K562 (cell line): ENCODE data around the gene ALDH3B2. TPM values are rescaled to one million over a fixed set of nuclear protein-coding genes. Genes with fewer than 3 reads are reported as not detected.
A peak's percentile ranks its signal among the peaks of the same experiment; 100 is the strongest.

Experiments used
- ATAC-seq: fragments of 200-7000 bp; cut with Tn5 transposase; 3 replicates; pipeline ENCODE4 v1.9.1; 2020; ENCODE audit warnings: moderate library complexity
- BruUV-seq: library from RNA; stranded (reverse); fragments of 400-500 nt; replicated peaks from 2 replicates; lab custom pipeline; 2021; lab: Mats Ljungman, UMichigan
- CTCF ChIA-PET: fragments of 300-600 bp; formaldehyde crosslinking; extraction: SDS; loops from one replicate; lab custom pipeline; 2021; ENCODE audit warnings: low intra/inter-chr PET ratio; lab: Yijun Ruan, JAX
- POLR2A ChIA-PET: fragments of 300-600, 350-650 bp; sonication (Branson Sonifier 250); formaldehyde crosslinking; extraction: SDS; loops from one replicate; lab custom pipeline; 2021; ENCODE audit warnings: antibody characterized with exemption, inconsistent platforms; lab: Yijun Ruan, JAX
- DNase-seq, 4 experiments: peaks; one replicate each; pipeline versions ENCODE4 v3.0.0 to v3.0.0-alpha.2; 2011 to 2018; ENCODE audit warnings: low spot score in 3 of 4, mixed read lengths in 3 of 4; ENCODE audit errors: extremely low read depth in 1 of 4
- FAIRE-seq: peaks from 2 replicates; lab custom pipeline; 2011; peaks lifted over from hg19 to GRCh38; lab: Jason Lieb, UNC
- H2AFZ ChIP-seq: 2 replicates; pipeline ENCODE4 v1.6.0; 2011; ENCODE audit warnings: low read depth, low read length, control low read depth, inconsistent platforms
- H3K27ac ChIP-seq: fragments of 200-600 bp; 3 replicates; pipeline ENCODE4 v1.8.0; 2011; ENCODE audit warnings: low read depth, mild to moderate bottlenecking, control low read depth, inconsistent platforms, low read length, moderate library complexity, mixed read lengths; ENCODE audit errors: extremely low read depth
- H3K27me3 ChIP-seq, 2 experiments: fragments of 300-600 bp in 1 of 2; 2 replicates in 1 of 2; 3 replicates in 1 of 2; pipeline versions ENCODE4 v1.6.0 to v1.8.0; 2011; ENCODE audit warnings: inconsistent platforms in 2 of 2, low read length in 2 of 2, mild to moderate bottlenecking in 1 of 2, mixed read lengths in 1 of 2, moderate library complexity in 1 of 2; ENCODE audit not compliant: control insufficient read depth in 2 of 2, insufficient read depth in 2 of 2
- H3K36me3 ChIP-seq: fragments of 300-600 bp; 3 replicates; pipeline ENCODE4 v1.8.0; 2011; ENCODE audit warnings: mild to moderate bottlenecking, low read length, inconsistent platforms; ENCODE audit not compliant: control insufficient read depth, insufficient read depth
- H3K4me1 ChIP-seq, 2 experiments: fragments of 200-600 bp in 1 of 2; replicated peaks in 1 of 2; 2 replicates in 1 of 2; 3 replicates in 1 of 2; pipeline versions ENCODE4 v1.5.1 to v1.8.0; 2011; ENCODE audit warnings: inconsistent platforms in 2 of 2, low read length in 2 of 2, mild to moderate bottlenecking in 1 of 2, mixed read lengths in 1 of 2, moderate library complexity in 1 of 2; ENCODE audit not compliant: control insufficient read depth in 2 of 2, insufficient read depth in 2 of 2
- H3K4me2 ChIP-seq: 2 replicates; pipeline ENCODE4 v1.6.1; 2011; ENCODE audit warnings: low read length, control low read depth, inconsistent platforms, mixed read lengths; ENCODE audit not compliant: insufficient read depth
- H3K4me3 ChIP-seq: fragments of 200-600 bp; sonication (generic), shearing (Covaris generic); 2 replicates; pipeline ENCODE4 v1.5.1; 2016; ENCODE audit warnings: control low read depth, inconsistent platforms
- H3K79me2 ChIP-seq: fragments of 200-600 bp; 3 replicates; pipeline ENCODE4 v1.8.0; 2011; ENCODE audit warnings: low read length, inconsistent platforms; ENCODE audit not compliant: control insufficient read depth, insufficient read depth
- H3K9ac ChIP-seq, 2 experiments: 2 replicates each; pipeline versions ENCODE4 v1.6.0 to v1.6.1; 2011; ENCODE audit warnings: low read depth in 2 of 2, low read length in 2 of 2, control low read depth in 1 of 2, inconsistent platforms in 1 of 2, mild to moderate bottlenecking in 1 of 2, mixed read lengths in 1 of 2; ENCODE audit not compliant: insufficient read depth in 1 of 2
- H3K9me1 ChIP-seq: one replicate; pipeline ENCODE4 v1.6.0; 2011; ENCODE audit warnings: inconsistent platforms, mild to moderate bottlenecking, low read length, moderate library complexity; ENCODE audit not compliant: control insufficient read depth, insufficient read depth
- H3K9me3 ChIP-seq: replicated peaks from 2 replicates; pipeline ENCODE4 v1.5.1; 2011; ENCODE audit warnings: low read depth, low read length, inconsistent platforms; ENCODE audit not compliant: control insufficient read depth, insufficient read depth
- H4K20me1 ChIP-seq: replicated peaks from 2 replicates; pipeline ENCODE4 v1.6.1; 2011; ENCODE audit warnings: low read length, inconsistent platforms, mixed read lengths; ENCODE audit not compliant: control insufficient read depth, insufficient read depth
- ARHGAP35 ChIP-seq: fragments of 450-650 bp; IDR thresholded peaks from 2 replicates; pipeline ENCODE4 v1.6.1; 2018; ENCODE audit not compliant: partially characterized antibody
- ARID3B ChIP-seq: fragments of 250-450 bp; sonication (Bioruptor Pico); IDR thresholded peaks from 2 replicates; pipeline ENCODE4 v1.4.0; 2020; ENCODE audit warnings: borderline replicate concordance
- CHCHD3 ChIP-seq: fragments of 250-450 bp; sonication (Bioruptor Pico); IDR thresholded peaks from 2 replicates; pipeline ENCODE4 v2.1.2; 2022; ENCODE audit warnings: mild to moderate bottlenecking
- DNMT1 ChIP-seq: fragments of 450-650 bp; IDR thresholded peaks from 2 replicates; pipeline ENCODE4 v1.6.1; 2016; ENCODE audit warnings: antibody characterized with exemption, mild to moderate bottlenecking
- ETV5 ChIP-seq: sonication (generic); formaldehyde crosslinking; IDR thresholded peaks from 2 replicates; pipeline ENCODE4 v1.4.0; 2020; ENCODE audit warnings: low read depth, mild to moderate bottlenecking, missing genetic modification reagents
- EZH2 ChIP-seq: IDR thresholded peaks from 2 replicates; pipeline ENCODE4 v1.6.1; 2012; ENCODE audit warnings: low read depth, mild to moderate bottlenecking, inconsistent platforms, low read length, borderline replicate concordance
- HLTF ChIP-seq: fragments of 450-650 bp; IDR thresholded peaks from 2 replicates; pipeline ENCODE4 v1.6.1; 2016
- MAFF ChIP-seq: IDR thresholded peaks from 2 replicates; pipeline ENCODE4 v1.6.1; 2012; ENCODE audit warnings: low read length, improper control_type of control experiment
- POU5F1 ChIP-seq: fragments of 150-350 bp; IDR thresholded peaks from 2 replicates; pipeline ENCODE4 v1.6.1; 2014; ENCODE audit warnings: borderline replicate concordance, low read length, low read depth, mild to moderate bottlenecking; ENCODE audit not compliant: partially characterized antibody
- XRCC4 ChIP-seq: IDR thresholded peaks from one replicate; pipeline ENCODE4 v1.6.1; 2011; ENCODE audit not compliant: insufficient read depth, insufficient read length; ENCODE audit errors: extremely low read depth
- ZBTB1 ChIP-seq: sonication (generic); formaldehyde crosslinking; IDR thresholded peaks from 2 replicates; pipeline ENCODE4 v1.8.1; 2023; ENCODE audit warnings: missing genetic modification reagents, low read depth, mild to moderate bottlenecking, borderline replicate concordance
- ZNF143 ChIP-seq: sonication (generic); formaldehyde crosslinking; IDR thresholded peaks from 2 replicates; pipeline ENCODE4 v1.9.0; 2022; ENCODE audit warnings: mild to moderate bottlenecking, missing genetic modification reagents
- ZNF224 ChIP-seq: sonication (generic); formaldehyde crosslinking; IDR thresholded peaks from 2 replicates; pipeline ENCODE4 v1.8.0; 2022; ENCODE audit warnings: mild to moderate bottlenecking, missing genetic modification reagents
- ZNF696 ChIP-seq: fragments of 250-450 bp; sonication (Bioruptor Pico); conservative IDR thresholded peaks from 2 replicates; pipeline ENCODE4 v1.4.0; 2020; ENCODE audit warnings: mild to moderate bottlenecking, moderate library complexity
- WGBS: fragments of 100-300 bp; shearing (Covaris generic); methylation state at CpG from one replicate; pipeline ENCODE4 v1.1.6; 2016; ENCODE audit warnings: low coverage, mixed read lengths; ENCODE audit not compliant: insufficient coverage; ENCODE audit errors: missing lambda C conversion rate; 5-methylcytosine and 5-hydroxymethylcytosine counted together
- in situ Hi-C: fragments of 300-500 bp; cut with MboI; formaldehyde crosslinking; loops from 4 replicates; pipeline ENCODE4 v1.15.0; 2018; ENCODE audit warnings: inconsistent platforms, mixed read lengths
- intact Hi-C: fragments of 100-400 bp; cut with micrococcal nuclease; formaldehyde crosslinking; loops from 2 replicates; pipeline ENCODE4 v1.14.2; 2022
- polyA plus RNA-seq, 8 experiments: library from polyadenylated mRNA; depleted of rRNA in 4 of 8; stranded (reverse) in 5 of 8; unstranded in 3 of 8; fragments of >200 nt; fragmentation: Nextera tagmentation in 2 of 8; fragmentation: Illumina TruSeq in 1 of 8; extraction: Ambion mirVana in 2 of 8; extraction: Trizol in 1 of 8; gene quantifications; 2 replicates each; pipeline versions ENCODE4 v1.2.1 to v1.2.3, GENCODE V29; 2011 to 2014; ENCODE audit warnings: inconsistent platforms in 1 of 8, missing spikeins in 1 of 8
- total RNA-seq, 7 experiments: library from RNA; depleted of rRNA in 6 of 7; stranded (reverse); fragments of >200 nt in 6 of 7; fragmentation: Illumina TruSeq in 2 of 7; extraction: Trizol in 2 of 7; gene quantifications; 2 replicates each; pipeline versions ENCODE4 v1.2.1 to v1.2.3, GENCODE V29; 2011 to 2021; ENCODE audit warnings: low replicate concordance in 1 of 7
- TF ChIP-seq, protein P1 (sequence below): fragments of 250-450 bp; sonication (Bioruptor Pico); IDR thresholded peaks from 2 replicates; pipeline ENCODE4 v1.5.0; 2021; ENCODE audit warnings: mild to moderate bottlenecking, moderate library complexity

Gene ALDH3B2
- total and polyA plus RNA-seq, 9 of the 15 experiments (the other 6 are each of a cell fraction or from before 2014, with no cell fraction given) = not detected

DNA sequence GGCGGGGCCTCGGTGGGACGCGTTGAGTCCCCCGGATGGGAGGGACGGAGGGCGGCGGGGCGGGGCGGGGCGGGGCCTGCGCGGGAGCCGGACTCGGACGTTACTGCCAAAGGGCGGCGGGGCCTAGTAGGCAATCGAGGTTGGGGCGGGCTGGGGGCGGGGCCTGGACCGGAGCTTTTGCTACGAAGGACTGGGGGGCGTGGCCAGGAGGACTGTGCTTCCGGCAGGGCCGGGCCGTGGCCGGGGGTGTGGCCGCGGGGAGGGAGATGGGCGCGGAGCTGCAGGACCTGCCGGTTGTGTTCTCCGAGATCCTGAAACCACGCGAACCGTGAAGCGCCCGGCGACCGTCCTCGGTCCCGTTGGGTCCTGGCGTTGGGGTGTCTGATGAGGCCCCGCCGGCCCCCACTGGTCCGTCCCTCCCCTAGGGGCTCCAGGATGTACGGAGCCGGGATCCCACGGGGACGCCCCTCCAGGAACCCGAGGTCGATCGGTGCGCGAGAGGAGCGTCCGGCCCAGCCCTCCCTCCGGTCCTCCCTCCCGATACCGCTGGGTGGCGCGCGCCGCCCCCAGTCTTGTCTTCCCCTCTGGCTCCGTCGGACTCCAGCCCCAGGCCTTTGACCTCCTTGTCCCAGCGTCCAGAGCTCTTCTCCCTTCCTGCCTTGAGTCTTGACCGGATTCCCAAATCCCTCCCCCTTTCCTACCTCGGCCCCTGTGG lies 44.0 kb downstream of the ALDH3B2 start:
- no peaks in the 10 kb centered on the region for H3K27me3 ChIP-seq
- H2AFZ ChIP-seq = peak overlapping the region; percentile 98
- CTCF ChIA-PET = interaction anchor here (0.5 to 1.2 kb wide), 5 partner anchors 13 to 71 kb away, joined by 3 read pairs; no protein-coding TSS in a partner anchor
- H3K4me3 ChIP-seq = peak overlapping the region; percentile 71
- ATAC-seq = peak; percentile 87
- POLR2A ChIA-PET = interaction anchor here (0.6 to 5.2 kb wide), 11 partner anchors 13 to 153 kb away, joined by 3 to 36 read pairs (median 5); partner anchors contain the start of gene AIP
- peaks cover 15% of the 10 kb centered on the region; the same call in 1 of the 3 replicates for H3K36me3 ChIP-seq
- in situ Hi-C loops = no loop called here
- H3K79me2 ChIP-seq = no peaks in the 10 kb centered on the region
- peak; percentile 96 to 98 (median 98) for DNase-seq
- H4K20me1 ChIP-seq = no peaks in the 10 kb centered on the region
- FAIRE-seq = peak; percentile 88
- H3K9me1 ChIP-seq = no peaks in the 10 kb centered on the region
- WGBS = under 1% methylated on average over 25 of the region's 70 CpGs
- H3K4me1 ChIP-seq = peaks cover 10 to 72% of the 10 kb centered on the region in 2 experiments
- peak overlapping the region; percentile 63 to 93 for H3K9ac ChIP-seq
- no TSS peak for BruUV-seq
- H3K9me3 ChIP-seq = no peaks in the 10 kb centered on the region
- peak overlapping the region; percentile 93 for H3K4me2 ChIP-seq
- intact Hi-C loops = loop anchor here (5.0 kb wide), 1 partner anchor 67 kb away; no protein-coding TSS in a partner anchor
- peak overlapping the region; percentile 80 for H3K27ac ChIP-seq
- 0 out of 2 replicates have a peak, but pooled peaks have one; percentile 21 for TF ChIP-seq ZBTB1 (CRISPR knock-in tag)
- TF ChIP-seq XRCC4 = no peak
- TF ChIP-seq MAFF = no peak
- TF ChIP-seq ZNF696 = no peak
- no peak for TF ChIP-seq ARID3B (CRISPR knock-in tag)
- no peak for TF ChIP-seq ZNF224 (CRISPR knock-in tag)
- no peak for TF ChIP-seq HLTF
- TF ChIP-seq, protein P1, sequence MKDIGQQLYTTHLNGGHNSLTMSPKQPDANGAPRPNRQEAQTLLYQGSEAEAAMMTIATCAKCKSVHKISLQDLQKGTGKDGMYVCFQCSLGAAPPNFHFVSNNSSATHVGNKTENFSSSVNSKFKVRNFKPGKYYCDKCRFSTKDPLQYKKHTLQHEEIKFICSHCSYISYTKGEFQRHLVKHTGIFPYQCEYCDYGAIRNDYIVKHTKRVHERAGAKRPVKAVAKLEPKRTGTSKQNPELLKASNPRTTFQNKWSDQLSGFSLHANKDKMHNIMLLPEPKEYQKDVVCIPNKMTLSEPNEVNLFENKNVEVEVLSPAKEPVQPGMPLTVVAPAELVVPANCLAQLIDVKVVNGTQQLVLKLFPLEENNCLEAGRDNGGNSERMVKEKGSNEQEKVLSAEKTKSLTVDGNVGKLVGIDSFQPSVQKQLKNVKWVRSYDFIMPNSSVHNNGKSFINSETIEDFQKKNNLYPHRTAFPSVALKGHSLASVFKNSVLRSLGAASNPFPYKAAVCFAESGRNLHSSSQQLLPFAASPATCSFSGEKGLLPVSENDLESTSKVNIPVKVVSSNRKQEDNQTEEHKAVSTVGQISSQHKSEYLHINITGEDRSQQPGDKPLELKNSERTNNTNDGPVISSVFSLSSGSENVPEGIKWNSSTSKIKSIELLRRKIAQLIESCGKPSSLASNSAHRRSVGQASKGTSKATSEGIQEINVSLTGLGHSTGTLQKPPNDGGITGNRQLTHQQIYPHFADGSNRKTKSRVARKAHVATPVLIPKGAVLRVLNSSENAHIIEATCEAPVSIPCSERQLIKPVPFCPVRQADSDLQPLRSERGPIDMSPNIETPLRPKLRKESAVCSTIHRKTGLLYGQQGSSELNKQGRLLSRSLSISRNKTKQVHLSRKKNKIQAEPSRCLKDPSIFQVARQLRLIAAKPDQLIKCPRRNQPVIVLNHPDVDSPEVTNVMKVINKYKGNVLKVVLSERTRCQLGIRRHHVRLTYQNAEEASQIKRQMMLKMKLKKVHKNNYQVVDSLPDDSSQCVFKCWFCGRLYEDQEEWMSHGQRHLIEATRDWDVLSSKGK (CRISPR knock-in tag) = no peak
- TF ChIP-seq DNMT1 = no peak
- no peak for TF ChIP-seq ZNF143 (CRISPR knock-in tag)
- TF ChIP-seq POU5F1 = no peak
- no peak for TF ChIP-seq EZH2
- no peak for TF ChIP-seq CHCHD3 (CRISPR knock-in tag)
- peak; percentile 81 for TF ChIP-seq ETV5 (CRISPR knock-in tag)
- no peak for TF ChIP-seq ARHGAP35
